HG02852 (cell line): Measurements from ENCODE around the gene ZNF469.

Source experiments
- ATAC-seq: cut with Tn5 transposase; IDR thresholded peaks from one replicate; pipeline ENCODE4 v1.9.1; 2021; ENCODE audit warnings: mild to moderate bottlenecking, moderate library complexity; ENCODE audit not compliant: unreplicated experiment

ZNF469 gene

GRCh38 chr16:88392111-88392510, 9.4 kb downstream of the ZNF469 start:
- ATAC-seq: no peak

- ATAC-seq: no peak
Observed at GRCh38 chr16:88392616-88393015, 9.9 kb downstream of the ZNF469 start.

DNA sequence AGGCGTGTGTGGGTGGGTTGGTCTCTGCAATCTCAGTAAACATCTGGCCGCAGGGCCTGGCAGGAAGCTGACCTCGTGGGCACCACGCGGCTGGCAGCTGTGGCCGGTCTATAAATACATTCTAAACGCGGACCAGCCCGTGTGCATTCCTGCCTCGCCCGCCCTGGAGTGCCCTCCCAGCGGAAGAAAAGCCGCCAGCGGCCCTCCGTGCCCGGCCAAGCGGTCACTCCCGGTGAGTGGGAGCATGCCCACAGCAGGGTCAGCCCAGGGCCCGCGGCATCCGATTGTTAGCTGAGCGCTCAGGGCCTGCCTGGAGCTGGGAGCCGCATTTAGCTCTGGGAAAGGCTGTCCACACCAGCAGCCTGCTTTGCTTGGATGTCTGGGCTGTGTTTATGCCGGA, 10.3 kb downstream of the ZNF469 start:
- no peak for ATAC-seq

DNA sequence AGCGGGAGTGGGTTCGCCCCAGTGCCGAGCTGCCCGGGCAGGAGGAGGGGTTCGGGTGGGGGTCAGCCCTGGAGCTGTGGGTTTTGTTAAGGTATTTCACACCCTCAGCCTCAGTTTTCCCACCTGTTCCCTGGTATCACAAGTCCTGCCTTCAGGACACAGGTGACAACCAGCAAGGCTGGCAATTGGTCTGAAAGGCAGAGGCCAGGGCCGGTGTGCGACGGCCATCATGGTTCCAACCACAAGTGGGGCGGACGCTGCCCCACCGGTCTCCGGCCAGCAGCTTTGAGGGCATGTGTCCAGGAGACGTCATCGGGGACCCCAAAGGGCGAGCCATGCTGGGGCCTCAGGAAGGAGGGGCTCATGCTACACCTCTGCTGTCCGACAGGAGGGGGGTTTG, 10.8 kb downstream of the ZNF469 start:
- no peak for ATAC-seq

- no peak for ATAC-seq
Observed at GRCh38 chr16:88394426-88394825, 11.7 kb downstream of the ZNF469 start.

- no peak for ATAC-seq
Observed at GRCh38 chr16:88395669-88396584, 13.2 kb downstream of the ZNF469 start.

- ATAC-seq: no peak
Observed at GRCh38 chr16:88398170-88398873, 15.6 kb downstream of the ZNF469 start.

GRCh38 chr16:88398874-88399178, 16.1 kb downstream of the ZNF469 start:
- no peak for ATAC-seq

GRCh38 chr16:88400186-88400585, 17.4 kb downstream of the ZNF469 start:
- no peak for ATAC-seq

GRCh38 chr16:88401604-88402246, 19.0 kb downstream of the ZNF469 start:
- no peak for ATAC-seq

DNA sequence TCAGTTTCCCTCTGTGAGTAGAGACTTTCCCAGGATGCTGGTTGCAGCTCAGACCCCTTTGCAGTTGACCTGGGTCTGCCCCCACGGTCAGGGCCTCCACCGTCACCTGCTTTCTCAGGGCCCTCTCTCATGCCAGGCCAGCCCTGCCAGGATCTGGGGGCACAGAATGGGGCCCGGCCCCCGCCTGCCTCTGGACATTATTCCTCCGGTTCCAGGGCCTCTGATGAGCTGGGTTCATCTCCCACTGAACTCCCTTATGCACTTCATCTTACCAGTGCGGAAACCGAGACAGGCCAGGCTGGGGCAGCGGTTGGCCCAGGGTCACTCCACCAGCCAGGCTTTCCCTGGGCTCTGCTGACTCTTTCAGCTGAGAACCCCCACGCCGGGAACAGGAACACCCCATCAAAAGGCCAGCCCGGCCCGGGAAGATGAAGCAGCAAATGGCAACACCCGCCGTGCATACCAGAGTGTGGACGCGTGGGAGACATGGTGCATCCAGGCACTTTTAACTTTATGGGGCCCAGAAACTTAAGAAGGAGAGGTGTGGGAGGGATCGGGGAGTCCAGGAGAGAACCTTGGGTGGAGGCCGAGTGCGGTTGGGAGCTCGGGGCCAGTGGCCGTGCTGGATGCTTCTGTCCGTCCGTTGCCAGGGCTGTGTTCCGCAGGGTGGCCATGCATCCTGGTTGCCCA, 19.9 kb downstream of the ZNF469 start:
- no peak for ATAC-seq

- no peak for ATAC-seq
Observed at GRCh38 chr16:88403794-88404581, 21.2 kb downstream of the ZNF469 start.

- no peak for ATAC-seq
Observed at GRCh38 chr16:88404769-88405168, 22.0 kb downstream of the ZNF469 start.

GRCh38 chr16:88405216-88406060, 22.7 kb downstream of the ZNF469 start:
- no peak for ATAC-seq

DNA sequence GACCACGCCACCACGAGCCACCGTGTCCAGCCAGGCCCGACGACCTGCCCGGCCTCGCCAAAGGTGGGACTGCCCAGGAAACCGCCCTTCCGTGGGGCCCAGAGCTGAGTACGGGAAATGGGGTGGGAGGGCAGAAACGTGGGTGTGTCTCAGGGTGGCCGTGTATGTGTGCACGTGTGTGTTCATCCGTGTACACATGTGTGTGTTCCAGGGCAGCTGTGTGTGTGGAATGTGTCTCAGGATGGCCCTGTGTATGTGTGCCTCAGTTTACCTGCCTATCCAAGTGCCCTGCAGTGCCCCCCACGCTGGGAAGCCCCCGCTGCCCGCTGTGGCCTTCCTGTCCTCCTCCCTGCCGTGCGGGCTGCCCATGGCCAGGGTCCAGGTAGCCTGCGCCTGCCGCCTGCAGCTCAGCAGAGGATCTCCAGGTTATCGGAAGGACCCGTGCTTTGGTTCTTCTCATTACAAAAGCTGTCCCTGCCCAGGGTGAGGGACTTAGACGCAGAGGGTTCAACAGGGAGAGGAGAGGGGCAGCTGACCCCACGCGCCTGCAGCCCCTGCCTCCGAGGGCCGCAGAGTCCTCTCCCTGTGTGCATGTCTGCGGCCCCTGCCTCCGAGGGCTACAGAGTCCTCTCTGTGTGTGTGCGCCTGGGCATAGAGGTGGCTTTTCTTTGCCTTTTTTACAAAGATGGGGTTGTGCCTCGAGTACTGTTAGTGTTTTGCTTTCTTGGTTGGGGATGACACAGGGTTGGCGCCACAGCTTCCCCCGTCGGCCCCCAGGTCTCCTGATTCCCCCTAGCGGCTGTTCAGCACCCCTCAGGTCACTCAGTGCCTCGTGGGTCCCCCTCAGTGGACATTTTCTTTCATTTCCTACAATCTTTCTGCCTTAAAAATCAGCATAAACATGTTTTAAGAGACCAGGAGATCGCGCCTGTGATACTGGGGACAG, 23.6 kb downstream of the ZNF469 start:
- ATAC-seq: no peak

DNA sequence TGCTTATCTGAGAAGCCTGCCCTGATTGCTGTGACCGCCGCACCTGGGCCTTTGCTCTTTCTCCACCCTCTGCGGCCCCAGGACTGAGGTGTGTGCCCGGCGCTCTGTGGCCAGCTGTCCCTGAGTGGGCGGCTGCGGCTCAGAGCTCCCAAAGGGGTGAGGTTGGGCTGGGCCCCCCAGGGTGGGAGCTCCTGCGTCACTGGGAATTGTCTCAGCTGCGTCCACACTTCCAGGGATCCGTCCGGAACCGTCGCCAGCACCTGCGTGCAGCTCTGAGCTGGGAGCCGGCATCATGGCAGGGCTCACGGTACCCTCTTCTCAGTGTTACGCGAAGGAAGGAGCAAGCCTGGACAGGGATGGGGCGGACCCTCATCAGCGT, 24.3 kb downstream of the ZNF469 start:
- no peak for ATAC-seq

- no peak for ATAC-seq
Observed at GRCh38 chr16:88407807-88408206, 25.0 kb downstream of the ZNF469 start.

GRCh38 chr16:88408561-88409142, 25.9 kb downstream of the ZNF469 start:
- ATAC-seq: no peak
